Measurements from ENCODE around the gene SMAD5.

SMAD5 gene

GRCh38 chr5:136109453-136110135 is 23.1 kb upstream of the SMAD5 start:
- no peaks in the 10 kb centered on the region for H3K36me3 ChIP-seq (ENCODE audit: insufficient read depth)
- no peak overlapping the region for H2AFZ ChIP-seq (ENCODE audit: low read depth)
- no peak for TF ChIP-seq CTCF (conservative IDR thresholded peaks at IDR 0.05; ENCODE audit: low read depth, low read length)
- no peaks in the 10 kb centered on the region for H3K79me2 ChIP-seq (ENCODE audit: insufficient read depth, low read depth)
- H3K27me3 ChIP-seq (ENCODE audit: insufficient read depth, low read depth): no peaks in the 10 kb centered on the region
- no peak overlapping the region for H3K4me2 ChIP-seq
- no peak overlapping the region for H3K27ac ChIP-seq
- no peak overlapping the region for H3K4me3 ChIP-seq (IDR thresholded peaks at IDR 0.05; ENCODE audit: insufficient read depth, low read depth, low read length)
- H3K9ac ChIP-seq: no peak overlapping the region
- H4K20me1 ChIP-seq (ENCODE audit: insufficient read depth): no peaks in the 10 kb centered on the region
- no peaks in the 10 kb centered on the region for H3K4me1 ChIP-seq (ENCODE audit: low read depth, poor library complexity, severe bottlenecking)

- TF ChIP-seq CTCF (conservative IDR thresholded peaks at IDR 0.05; ENCODE audit: low read depth, low read length): no peak
- Histone ChIP-seq H3K27ac (no peak overlapping the region), H3K79me2 (ENCODE audit: insufficient read depth, low read depth) (no peaks in the 10 kb centered on the region), H3K9ac (no peak overlapping the region), H3K4me3 (IDR thresholded peaks at IDR 0.05; ENCODE audit: insufficient read depth, low read depth, low read length) (no peak overlapping the region), H4K20me1 (ENCODE audit: insufficient read depth) (no peaks in the 10 kb centered on the region), H3K36me3 (ENCODE audit: insufficient read depth) (no peaks in the 10 kb centered on the region), H3K4me1 (ENCODE audit: low read depth, poor library complexity, severe bottlenecking) (no peaks in the 10 kb centered on the region), H3K27me3 (ENCODE audit: insufficient read depth, low read depth) (no peaks in the 10 kb centered on the region), H3K4me2 (no peak overlapping the region), H2AFZ (ENCODE audit: low read depth) (no peak overlapping the region)
Observed at GRCh38 chr5:136113606-136114005, 19.0 kb upstream of the SMAD5 start.

GRCh38 chr5:136114414-136115125 is 18.1 kb upstream of the SMAD5 start:
- Histone ChIP-seq H3K27me3 (ENCODE audit: insufficient read depth, low read depth) (no peaks in the 10 kb centered on the region), H3K79me2 (ENCODE audit: insufficient read depth, low read depth) (no peaks in the 10 kb centered on the region), H3K4me1 (ENCODE audit: low read depth, poor library complexity, severe bottlenecking) (no peaks in the 10 kb centered on the region), H3K27ac (no peak overlapping the region), H3K9ac (no peak overlapping the region), H3K4me2 (no peak overlapping the region), H3K36me3 (ENCODE audit: insufficient read depth) (no peaks in the 10 kb centered on the region), H2AFZ (ENCODE audit: low read depth) (no peak overlapping the region), H4K20me1 (ENCODE audit: insufficient read depth) (no peaks in the 10 kb centered on the region), H3K4me3 (IDR thresholded peaks at IDR 0.05; ENCODE audit: insufficient read depth, low read depth, low read length) (no peak overlapping the region)
- no peak for TF ChIP-seq CTCF (conservative IDR thresholded peaks at IDR 0.05; ENCODE audit: low read depth, low read length)

- no peak overlapping the region for H3K27ac ChIP-seq
- H3K4me3 ChIP-seq (IDR thresholded peaks at IDR 0.05; ENCODE audit: insufficient read depth, low read depth, low read length): no peak overlapping the region
Observed at GRCh38 chr5:136115183-136115865, 17.3 kb upstream of the SMAD5 start.

More at GRCh38 chr5:136115183-136115865, 17.3 kb upstream of the SMAD5 start:
- Histone ChIP-seq H3K36me3 (ENCODE audit: insufficient read depth) (no peaks in the 10 kb centered on the region), H3K27me3 (ENCODE audit: insufficient read depth, low read depth) (no peaks in the 10 kb centered on the region), H3K79me2 (ENCODE audit: insufficient read depth, low read depth) (no peaks in the 10 kb centered on the region), H4K20me1 (ENCODE audit: insufficient read depth) (no peaks in the 10 kb centered on the region), H3K4me2 (no peak overlapping the region), H2AFZ (ENCODE audit: low read depth) (no peak overlapping the region), H3K9ac (no peak overlapping the region), H3K4me1 (ENCODE audit: low read depth, poor library complexity, severe bottlenecking) (no peaks in the 10 kb centered on the region)
- TF ChIP-seq CTCF (conservative IDR thresholded peaks at IDR 0.05; ENCODE audit: low read depth, low read length): no peak

All from KMS-11 (cell line).